Subcutaneous abdominal adipose tissue (tissue), 5 donors: ENCODE data around the gene PLEKHH2.

Source experiments
- H3K27ac ChIP-seq: one replicate; pipeline ENCODE4 v1.7.0; 2013; ENCODE audit warnings: low read depth, mild to moderate bottlenecking, inconsistent platforms, low read length, moderate library complexity
- H3K27me3 ChIP-seq, 5 donors: one replicate each; pipeline ENCODE4 v1.7.0; 2013; ENCODE audit warnings: low read length in 5 of 5, inconsistent platforms in 1 of 5; ENCODE audit not compliant: control insufficient read depth in 5 of 5, insufficient read depth in 4 of 5
- H3K36me3 ChIP-seq, 5 donors: one replicate each; pipeline ENCODE4 v1.7.0; 2013; ENCODE audit warnings: low read length in 5 of 5; ENCODE audit not compliant: control insufficient read depth in 5 of 5, insufficient read depth in 5 of 5
- H3K4me1 ChIP-seq, 5 donors: one replicate each; pipeline ENCODE4 v1.7.0; 2013; ENCODE audit warnings: low read length in 5 of 5, mild to moderate bottlenecking in 3 of 5, moderate library complexity in 1 of 5; ENCODE audit not compliant: control insufficient read depth in 5 of 5, insufficient read depth in 5 of 5
- H3K4me3 ChIP-seq, 5 donors: one replicate each; pipeline ENCODE4 v1.7.0; 2013; ENCODE audit warnings: low read length in 5 of 5, low read depth in 1 of 5
- H3K9ac ChIP-seq, 5 donors: one replicate each; pipeline ENCODE4 v1.7.0; 2013; ENCODE audit warnings: low read length in 5 of 5, mild to moderate bottlenecking in 4 of 5, moderate library complexity in 3 of 5
- H3K9me3 ChIP-seq, 5 donors: one replicate each; pipeline ENCODE4 v1.7.0; 2013; ENCODE audit warnings: low read length in 5 of 5; ENCODE audit not compliant: control insufficient read depth in 5 of 5
- donor health status: healthy.
- donor health status: healthy.
- donor health status: healthy.
- donor health status: healthy.
- donor health status: healthy.

Gene PLEKHH2

DNA sequence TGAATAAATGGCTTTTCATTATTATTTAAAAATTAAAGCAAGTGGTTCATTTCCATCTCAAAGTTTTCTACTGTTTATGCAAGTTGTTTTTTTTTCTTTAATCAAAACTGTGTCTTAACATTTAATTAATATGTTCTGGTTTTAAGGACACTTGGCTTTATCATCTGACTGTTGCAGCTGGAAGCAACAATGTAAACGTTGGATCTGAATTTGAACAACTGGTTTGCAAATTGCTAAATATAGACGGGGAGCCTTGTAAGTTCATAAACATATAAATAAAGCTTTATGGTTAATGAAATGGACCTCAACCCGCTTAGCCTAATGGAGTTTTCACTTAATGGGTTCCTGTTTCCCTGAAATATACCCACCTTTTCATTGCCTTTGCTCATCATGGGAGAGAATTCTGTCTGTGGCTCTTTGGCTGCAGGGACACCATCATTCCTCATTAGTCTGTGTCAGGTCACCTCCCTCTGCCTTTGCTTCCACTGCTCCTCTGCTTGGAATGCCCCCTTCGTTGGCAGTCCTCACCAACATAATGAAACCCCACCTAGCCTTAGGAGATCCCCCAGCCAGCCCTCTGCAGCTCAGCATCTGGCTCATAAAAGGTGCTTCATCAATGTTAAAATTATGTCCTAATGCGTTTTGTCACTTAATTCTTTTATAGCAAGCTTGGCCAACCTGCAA, 92.6 kb downstream of the PLEKHH2 start:
- H3K9ac ChIP-seq = no peak overlapping the region
- no peak overlapping the region for H3K27ac ChIP-seq
- no peak overlapping the region for H3K4me3 ChIP-seq

DNA sequence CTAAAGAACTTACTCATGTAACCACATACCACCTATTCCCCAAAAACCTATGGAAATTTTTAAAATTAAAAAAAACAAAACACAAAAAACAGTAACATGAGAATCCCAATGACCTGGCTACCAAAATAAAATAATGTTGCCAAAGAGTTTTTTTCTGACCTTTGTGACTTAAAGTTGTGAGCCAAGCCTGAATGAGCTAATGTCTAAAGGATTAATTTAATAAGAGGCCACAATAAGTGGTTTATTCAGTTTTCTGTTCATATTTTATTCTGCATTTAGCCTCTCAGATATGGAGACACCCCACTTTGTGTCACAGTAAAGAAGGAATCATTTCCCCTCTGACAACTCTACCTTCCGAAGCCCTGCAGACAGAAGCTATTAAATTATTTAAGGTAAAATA, 94.2 kb downstream of the PLEKHH2 start:
- Histone ChIP-seq H3K27ac (no peak overlapping the region), H3K4me1 (peaks cover 0 to 11% (median 8%) of the 10 kb centered on the region in 5 donors), H3K9ac (no peak overlapping the region), H3K27me3 (no peaks in the 10 kb centered on the region), H3K4me3 (no peak overlapping the region), H3K36me3 (peaks cover 0 to 2% (median 0%) of the 10 kb centered on the region in 5 donors), H3K9me3 (no peaks in the 10 kb centered on the region)

More for the DNA sequence above, 92.6 kb downstream of the PLEKHH2 start:
- peaks cover 0 to 11% (median 8%) of the 10 kb centered on the region in 5 donors for H3K4me1 ChIP-seq
- H3K27me3 ChIP-seq = no peaks in the 10 kb centered on the region
- no peaks in the 10 kb centered on the region for H3K9me3 ChIP-seq
- peaks cover 0 to 2% (median 0%) of the 10 kb centered on the region in 5 donors for H3K36me3 ChIP-seq

DNA sequence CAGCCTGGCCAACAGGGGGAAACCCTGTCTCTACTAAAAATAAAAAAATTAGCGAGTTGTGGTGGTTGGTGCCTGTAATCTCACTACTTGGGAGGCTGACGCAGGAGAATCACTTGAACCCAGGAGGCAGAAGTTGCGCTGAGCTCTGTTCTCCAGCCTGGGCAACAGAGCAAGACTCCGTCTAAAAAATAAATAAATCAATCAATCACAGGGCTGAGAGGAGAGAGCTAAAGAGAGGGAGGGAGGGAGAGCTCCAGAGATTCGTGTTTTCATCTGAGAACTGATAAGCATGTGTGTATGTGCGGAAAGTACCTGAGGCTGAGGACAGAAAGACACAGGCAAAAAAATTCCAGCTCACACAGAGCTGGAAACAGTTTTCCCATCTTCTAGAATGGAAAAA, 99.6 kb downstream of the PLEKHH2 start:
- Histone ChIP-seq H3K9me3 (no peaks in the 10 kb centered on the region), H3K36me3 (peaks cover 0 to 8% (median 0%) of the 10 kb centered on the region in 5 donors), H3K27me3 (no peaks in the 10 kb centered on the region), H3K27ac (no peak overlapping the region), H3K4me3 (no peak overlapping the region), H3K9ac (no peak overlapping the region), H3K4me1 (peaks cover 0 to 2% (median 0%) of the 10 kb centered on the region in 5 donors)

DNA sequence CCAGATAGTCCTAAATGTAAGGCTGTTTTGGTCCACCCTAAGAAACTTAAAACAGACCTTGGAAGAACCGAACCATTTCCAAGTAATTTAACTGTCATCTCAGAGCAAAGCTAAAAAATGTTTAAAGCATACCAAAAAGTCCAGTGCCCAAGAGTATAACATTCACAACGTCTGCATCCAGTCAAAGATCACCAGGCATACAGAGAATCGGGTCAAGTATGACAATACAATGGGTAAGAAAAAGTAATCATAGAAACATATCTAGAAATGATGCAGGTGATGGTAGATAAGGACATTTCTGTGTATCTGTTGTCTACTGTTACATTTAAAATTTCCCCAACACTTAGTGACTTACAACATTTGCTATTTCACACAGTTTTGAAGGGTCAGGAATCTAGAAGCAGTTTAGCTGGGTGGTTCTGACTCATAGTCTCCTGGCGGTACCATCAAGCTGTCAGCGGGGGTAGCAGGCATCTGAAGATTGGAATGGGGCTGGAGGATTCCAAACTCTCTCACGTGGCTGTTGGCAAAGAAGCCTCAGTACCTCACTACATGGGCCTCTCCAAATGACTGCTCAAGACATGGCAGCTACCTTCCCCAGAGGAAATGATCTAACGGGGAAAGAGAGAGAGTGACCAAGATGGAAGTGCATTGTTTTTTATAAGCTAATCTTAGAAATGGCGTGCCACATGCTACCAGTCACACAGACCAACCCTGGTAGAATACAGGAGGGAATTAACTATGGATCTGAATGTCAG, 100.2 kb downstream of the PLEKHH2 start:
- Histone ChIP-seq H3K9me3 (no peaks in the 10 kb centered on the region), H3K4me3 (no peak overlapping the region), H3K4me1 (no peaks in the 10 kb centered on the region), H3K27ac (no peak overlapping the region), H3K36me3 (peaks cover 0 to 8% (median 0%) of the 10 kb centered on the region in 5 donors), H3K9ac (no peak overlapping the region), H3K27me3 (no peaks in the 10 kb centered on the region)

DNA sequence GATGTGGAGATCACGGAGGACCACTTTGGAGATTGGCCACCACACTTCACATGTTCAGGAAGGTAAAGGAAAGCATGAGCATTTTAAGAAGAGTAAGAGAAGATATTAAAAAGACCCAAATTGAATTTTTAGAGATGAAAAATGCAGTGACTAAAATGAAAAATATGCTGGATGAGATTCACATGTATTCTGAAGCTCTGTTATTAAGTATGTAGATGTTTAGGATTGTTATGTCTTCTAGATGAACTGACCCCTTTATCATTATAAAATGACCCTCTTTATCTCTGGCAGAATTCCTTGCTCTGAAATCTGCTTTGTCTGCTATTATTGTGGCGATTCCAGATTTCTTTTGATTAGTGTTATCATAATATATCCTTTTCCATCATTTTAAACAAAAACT, 100.8 kb downstream of the PLEKHH2 start:
- H3K27me3 ChIP-seq = no peaks in the 10 kb centered on the region
- H3K36me3 ChIP-seq = peaks cover 0 to 12% (median 4%) of the 10 kb centered on the region in 5 donors
- H3K4me3 ChIP-seq = no peak overlapping the region
- H3K27ac ChIP-seq = no peak overlapping the region
- no peak overlapping the region for H3K9ac ChIP-seq
- no peaks in the 10 kb centered on the region for H3K9me3 ChIP-seq
- no peaks in the 10 kb centered on the region for H3K4me1 ChIP-seq

DNA sequence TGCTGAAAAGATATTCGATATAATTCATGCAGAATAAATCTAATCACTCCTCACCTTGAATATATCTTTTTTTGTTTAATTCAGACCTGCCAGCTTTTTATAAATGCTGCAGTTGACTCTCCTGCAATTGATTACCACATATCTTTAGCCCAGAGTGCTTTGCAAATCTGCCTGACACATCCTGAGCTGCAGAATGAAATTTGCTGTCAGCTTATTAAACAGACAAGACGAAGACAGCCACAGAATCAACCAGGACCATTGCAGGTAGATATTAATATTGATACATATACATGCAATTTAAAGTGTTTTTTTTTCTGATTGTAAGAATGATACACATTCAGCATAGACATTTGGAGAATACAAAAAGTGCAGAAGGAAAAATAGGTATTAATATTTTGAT, 101.2 kb downstream of the PLEKHH2 start:
- Histone ChIP-seq H3K27ac (no peak overlapping the region), H3K4me3 (no peak overlapping the region), H3K9me3 (no peaks in the 10 kb centered on the region), H3K36me3 (peaks cover 0 to 14% (median 4%) of the 10 kb centered on the region in 5 donors), H3K9ac (no peak overlapping the region), H3K27me3 (no peaks in the 10 kb centered on the region), H3K4me1 (no peaks in the 10 kb centered on the region)

DNA sequence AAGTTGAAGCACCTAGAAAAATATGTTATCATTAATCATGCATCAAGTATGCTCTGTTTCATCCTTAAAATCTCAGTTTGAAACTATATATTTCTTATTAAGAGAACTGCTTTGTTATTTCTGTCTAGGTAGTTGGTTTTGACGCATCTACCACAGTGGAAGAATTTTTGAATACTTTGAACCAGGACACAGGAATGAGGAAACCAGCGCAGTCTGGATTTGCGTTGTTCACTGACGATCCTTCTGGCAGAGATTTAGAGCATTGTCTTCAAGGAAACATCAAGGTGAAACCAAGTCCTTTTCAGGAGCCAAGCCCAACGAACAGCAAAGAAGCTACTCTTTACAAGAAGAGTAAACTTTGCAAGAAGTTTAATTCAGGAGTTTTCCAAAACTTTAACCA, 106.6 kb downstream of the PLEKHH2 start:
- Histone ChIP-seq H3K27me3 (no peaks in the 10 kb centered on the region), H3K9me3 (no peaks in the 10 kb centered on the region), H3K36me3 (peaks cover 0 to 14% (median 4%) of the 10 kb centered on the region in 5 donors), H3K4me3 (no peak overlapping the region), H3K4me1 (peaks cover 0 to 17% (median 7%) of the 10 kb centered on the region in 5 donors), H3K9ac (no peak overlapping the region), H3K27ac (no peak overlapping the region)

DNA sequence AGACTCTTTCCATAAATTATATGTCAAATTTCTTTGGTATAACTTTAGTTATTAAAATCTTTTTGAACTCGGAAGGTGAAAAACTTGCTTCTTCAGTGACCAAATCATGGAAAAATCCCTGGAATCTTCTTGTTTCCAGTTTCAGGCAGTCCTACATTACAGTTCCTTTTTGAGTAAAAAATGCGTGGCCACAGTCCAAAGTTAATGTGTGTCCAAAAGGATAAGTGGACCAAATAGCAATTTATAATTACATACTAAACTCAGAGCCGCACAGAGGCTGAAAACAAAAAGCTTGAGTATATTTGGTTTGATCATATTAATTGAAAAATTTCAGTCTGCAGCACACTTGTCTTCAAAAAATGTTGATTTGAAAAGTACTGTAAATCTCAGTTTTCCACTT, 108.4 kb downstream of the PLEKHH2 start:
- Histone ChIP-seq H3K36me3 (peaks cover 0 to 11% (median 4%) of the 10 kb centered on the region in 5 donors), H3K4me3 (no peak overlapping the region), H3K27ac (peak overlapping the region; percentile 54), H3K9me3 (no peaks in the 10 kb centered on the region), H3K4me1 (peaks cover 0 to 19% (median 8%) of the 10 kb centered on the region in 5 donors), H3K9ac (no peak overlapping the region), H3K27me3 (no peaks in the 10 kb centered on the region)

DNA sequence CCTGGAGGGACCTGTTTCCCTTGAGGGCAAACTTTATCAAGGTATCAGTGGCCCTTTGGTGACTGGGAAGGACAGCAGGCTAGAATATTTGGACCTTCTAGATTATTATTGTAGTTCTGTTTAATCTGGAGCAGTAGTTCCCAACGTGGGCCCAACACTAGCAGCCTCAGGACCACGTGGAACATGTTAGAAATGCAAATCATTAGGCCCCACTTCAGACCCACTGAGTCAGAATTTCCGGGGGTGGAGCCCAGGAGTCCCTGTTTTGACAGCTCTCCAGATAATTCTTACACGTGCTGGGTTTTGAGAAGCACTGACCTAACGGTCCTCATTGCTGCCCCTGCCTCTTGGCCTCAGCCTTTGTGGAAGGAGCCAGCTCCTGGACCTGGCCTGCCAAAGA, 111.3 kb downstream of the PLEKHH2 start:
- H3K27me3 ChIP-seq = no peaks in the 10 kb centered on the region
- peaks cover 2 to 26% (median 24%) of the 10 kb centered on the region in 5 donors for H3K4me1 ChIP-seq
- no peak overlapping the region for H3K27ac ChIP-seq
- no peak overlapping the region for H3K4me3 ChIP-seq
- no peaks in the 10 kb centered on the region for H3K9me3 ChIP-seq
- H3K36me3 ChIP-seq = no peaks in the 10 kb centered on the region
- no peak overlapping the region for H3K9ac ChIP-seq

DNA sequence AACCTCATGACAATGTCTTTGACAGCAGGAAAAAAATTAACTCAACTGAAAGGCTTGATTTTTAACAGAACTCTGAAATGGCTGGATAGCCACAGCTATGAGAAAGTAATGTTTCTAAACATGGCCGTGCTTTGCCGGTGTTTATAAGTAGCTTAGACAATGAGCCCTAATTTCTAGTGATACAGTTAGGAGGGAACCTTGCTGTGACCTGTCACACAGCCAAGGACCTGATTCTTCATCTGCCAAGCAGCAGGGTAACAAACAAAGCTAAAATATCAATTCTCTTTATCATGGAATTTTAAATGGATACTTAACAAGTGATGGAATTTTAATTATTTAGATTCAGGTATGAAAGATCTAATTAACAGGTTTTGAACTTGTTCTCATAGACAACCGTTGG, 112.5 kb downstream of the PLEKHH2 start:
- H3K4me3 ChIP-seq = no peak overlapping the region
- H3K27ac ChIP-seq = no peak overlapping the region
- no peaks in the 10 kb centered on the region for H3K36me3 ChIP-seq
- H3K27me3 ChIP-seq = no peaks in the 10 kb centered on the region
- no peaks in the 10 kb centered on the region for H3K9me3 ChIP-seq
- peaks cover 2 to 33% (median 24%) of the 10 kb centered on the region in 5 donors for H3K4me1 ChIP-seq
- no peak overlapping the region for H3K9ac ChIP-seq
